Subcutaneous abdominal adipose tissue (tissue), 5 donors: ENCODE results near the gene OTC.

ENCODE experiments used
- H3K27ac ChIP-seq: one replicate; pipeline ENCODE4 v1.7.0; 2013; ENCODE audit warnings: low read depth, mild to moderate bottlenecking, inconsistent platforms, low read length, moderate library complexity
- H3K27me3 ChIP-seq, 5 donors: one replicate each; pipeline ENCODE4 v1.7.0; 2013; ENCODE audit warnings: low read length in 5 of 5, inconsistent platforms in 1 of 5; ENCODE audit not compliant: control insufficient read depth in 5 of 5, insufficient read depth in 4 of 5
- H3K36me3 ChIP-seq, 5 donors: one replicate each; pipeline ENCODE4 v1.7.0; 2013; ENCODE audit warnings: low read length in 5 of 5; ENCODE audit not compliant: control insufficient read depth in 5 of 5, insufficient read depth in 5 of 5
- H3K4me1 ChIP-seq, 5 donors: one replicate each; pipeline ENCODE4 v1.7.0; 2013; ENCODE audit warnings: low read length in 5 of 5, mild to moderate bottlenecking in 3 of 5, moderate library complexity in 1 of 5; ENCODE audit not compliant: control insufficient read depth in 5 of 5, insufficient read depth in 5 of 5
- H3K4me3 ChIP-seq, 5 donors: one replicate each; pipeline ENCODE4 v1.7.0; 2013; ENCODE audit warnings: low read length in 5 of 5, low read depth in 1 of 5
- H3K9ac ChIP-seq, 5 donors: one replicate each; pipeline ENCODE4 v1.7.0; 2013; ENCODE audit warnings: low read length in 5 of 5, mild to moderate bottlenecking in 4 of 5, moderate library complexity in 3 of 5
- H3K9me3 ChIP-seq, 5 donors: one replicate each; pipeline ENCODE4 v1.7.0; 2013; ENCODE audit warnings: low read length in 5 of 5; ENCODE audit not compliant: control insufficient read depth in 5 of 5
- donor health status: healthy.
- donor health status: healthy.
- donor health status: healthy.
- donor health status: healthy.
- donor health status: healthy.

OTC gene

GRCh38 chrX:38352362-38352761, at the start of gene OTC:
OTC (plus strand) TSS chrX:38352604; CDS start chrX:38352697, 93 bp downstream.
- no peaks in the 10 kb centered on the region for H3K36me3 ChIP-seq
- H3K9me3 ChIP-seq = no peaks in the 10 kb centered on the region
- no peak within 1 kb of the TSS for H3K27ac ChIP-seq
- peaks cover 0 to 8% (median 3%) of the 10 kb centered on the region in 5 donors for H3K27me3 ChIP-seq
- no peak within 1 kb of the TSS for H3K9ac ChIP-seq
- H3K4me1 ChIP-seq = peaks cover 0 to 8% (median 0%) of the 10 kb centered on the region in 5 donors
- no peak within 1 kb of the TSS for H3K4me3 ChIP-seq

GRCh38 chrX:38304010-38304409, 48.4 kb upstream of the OTC start:
- H3K9me3 ChIP-seq = no peaks in the 10 kb centered on the region
- no peaks in the 10 kb centered on the region for H3K4me1 ChIP-seq
- no peak overlapping the region for H3K9ac ChIP-seq
- H3K27me3 ChIP-seq = peaks cover 0 to 6% (median 0%) of the 10 kb centered on the region in 5 donors
- peaks cover 0 to 2% (median 0%) of the 10 kb centered on the region in 5 donors for H3K36me3 ChIP-seq
- no peak overlapping the region for H3K4me3 ChIP-seq
- no peak overlapping the region for H3K27ac ChIP-seq

- H3K36me3 ChIP-seq = peaks cover 0 to 3% (median 0%) of the 10 kb centered on the region in 5 donors
- peaks cover 0 to 6% (median 0%) of the 10 kb centered on the region in 5 donors for H3K27me3 ChIP-seq
- H3K9me3 ChIP-seq = no peaks in the 10 kb centered on the region
- no peak overlapping the region for H3K9ac ChIP-seq
- H3K27ac ChIP-seq = no peak overlapping the region
- no peaks in the 10 kb centered on the region for H3K4me1 ChIP-seq
- H3K4me3 ChIP-seq = no peak overlapping the region
These were observed 46.4 kb upstream of the OTC start for GRCh38 chrX:38305971-38306370.

- Histone ChIP-seq H3K27me3 (no peaks in the 10 kb centered on the region), H3K36me3 (peaks cover 0 to 6% (median 3%) of the 10 kb centered on the region in 5 donors), H3K27ac (no peak overlapping the region), H3K9me3 (no peaks in the 10 kb centered on the region), H3K9ac (no peak overlapping the region), H3K4me3 (no peak overlapping the region), H3K4me1 (no peaks in the 10 kb centered on the region)
These were observed 40.7 kb upstream of the OTC start for GRCh38 chrX:38311743-38312142.

- H3K27ac ChIP-seq = no peak overlapping the region
- H3K4me3 ChIP-seq = no peak overlapping the region
- H3K27me3 ChIP-seq = no peaks in the 10 kb centered on the region
- H3K4me1 ChIP-seq = no peaks in the 10 kb centered on the region
- H3K36me3 ChIP-seq = peaks cover 0 to 6% (median 3%) of the 10 kb centered on the region in 5 donors
- H3K9ac ChIP-seq = no peak overlapping the region
- H3K9me3 ChIP-seq = no peaks in the 10 kb centered on the region
These were observed 40.0 kb upstream of the OTC start for GRCh38 chrX:38312436-38312835.

- H3K27ac ChIP-seq = no peak overlapping the region
- no peaks in the 10 kb centered on the region for H3K27me3 ChIP-seq
- H3K9ac ChIP-seq = no peak overlapping the region
- no peak overlapping the region for H3K4me3 ChIP-seq
- no peaks in the 10 kb centered on the region for H3K4me1 ChIP-seq
- no peaks in the 10 kb centered on the region for H3K9me3 ChIP-seq
- peaks cover 0 to 6% (median 3%) of the 10 kb centered on the region in 5 donors for H3K36me3 ChIP-seq
These were observed 39.2 kb upstream of the OTC start for GRCh38 chrX:38313190-38313589.

GRCh38 chrX:38315186-38315585, 37.2 kb upstream of the OTC start:
- H3K9ac ChIP-seq = no peak overlapping the region
- H3K4me1 ChIP-seq = no peaks in the 10 kb centered on the region
- H3K36me3 ChIP-seq = peaks cover 0 to 6% (median 3%) of the 10 kb centered on the region in 5 donors
- H3K9me3 ChIP-seq = no peaks in the 10 kb centered on the region
- H3K27ac ChIP-seq = no peak overlapping the region
- H3K27me3 ChIP-seq = no peaks in the 10 kb centered on the region
- H3K4me3 ChIP-seq = no peak overlapping the region

- H3K9me3 ChIP-seq = no peaks in the 10 kb centered on the region
- H3K9ac ChIP-seq = no peak overlapping the region
- no peaks in the 10 kb centered on the region for H3K4me1 ChIP-seq
- no peak overlapping the region for H3K27ac ChIP-seq
- H3K27me3 ChIP-seq = no peaks in the 10 kb centered on the region
- peaks cover 0 to 4% (median 3%) of the 10 kb centered on the region in 5 donors for H3K36me3 ChIP-seq
- H3K4me3 ChIP-seq = no peak overlapping the region
These were observed 34.2 kb upstream of the OTC start for GRCh38 chrX:38318196-38318595.

- H3K27me3 ChIP-seq = no peaks in the 10 kb centered on the region
- H3K4me1 ChIP-seq = no peaks in the 10 kb centered on the region
- no peak overlapping the region for H3K27ac ChIP-seq
- no peak overlapping the region for H3K4me3 ChIP-seq
- no peak overlapping the region for H3K9ac ChIP-seq
- H3K36me3 ChIP-seq = peaks cover 0 to 3% (median 0%) of the 10 kb centered on the region in 5 donors
- no peaks in the 10 kb centered on the region for H3K9me3 ChIP-seq
These were observed 33.8 kb upstream of the OTC start for GRCh38 chrX:38318606-38319005.

GRCh38 chrX:38320819-38321218, 31.6 kb upstream of the OTC start:
- no peaks in the 10 kb centered on the region for H3K27me3 ChIP-seq
- H3K4me1 ChIP-seq = no peaks in the 10 kb centered on the region
- H3K9ac ChIP-seq = no peak overlapping the region
- no peak overlapping the region for H3K4me3 ChIP-seq
- H3K9me3 ChIP-seq = no peaks in the 10 kb centered on the region
- no peak overlapping the region for H3K27ac ChIP-seq
- H3K36me3 ChIP-seq = peaks cover 0 to 3% (median 0%) of the 10 kb centered on the region in 5 donors
